Heart left ventricle (tissue), 13 donors: ENCODE results near the gene CCIN.

Experiments used
- CTCF ChIP-seq, 12 donors: fragments of 200-600 bp; sonication (generic) in 4 of 12; IDR thresholded peaks; one replicate each; pipeline versions ENCODE4 v1.5.0 to v1.8.0; 2018 to 2022; ENCODE audit warnings: antibody characterized with exemption in 12 of 12, mild to moderate bottlenecking in 5 of 12
- POLR2A ChIP-seq, 2 donors: fragments of 450-650 bp; IDR thresholded peaks; one replicate each; pipeline ENCODE4 v1.6.1; 2017; ENCODE audit warnings: antibody characterized with exemption in 2 of 2, mild to moderate bottlenecking in 2 of 2, moderate library complexity in 2 of 2
- donor health status: ischemic (EF 13 %, LVEDD 7.1; RV severe dilation, severe dysfunction).
- donor health status: DM: no; HTN: yes; CAD: no.
- donor health status: DM: no; HTN: no; CAD: no.
- donor health status: ischemic (EF 25% LVEDD 6.9; RV normal size, moderate dysfunction).
- donor health status: ischemic (EF 25% LVEDD 5.7; RV mildly dilated, moderate dysfunction).
- donor health status: ischemic (EF 35%, LVEDD 5.7; RV mildly dilated, moderate dysfunction).
- donor health status: nonischemic (EF 11% LVEDD 7.7; RV severe dilation, severe dysfunction).
- donor health status: DM: yes; HTN: yes; CAD: no.
- donor health status: PGD.
- donor health status: ischemic (EF 29% LVEDD 5.4; RV normal size, mild dysfunction).
- donor health status: nonischemic (EF 23%, LVEDD 6.1; RV moderate dilation, normal function).

DNA sequence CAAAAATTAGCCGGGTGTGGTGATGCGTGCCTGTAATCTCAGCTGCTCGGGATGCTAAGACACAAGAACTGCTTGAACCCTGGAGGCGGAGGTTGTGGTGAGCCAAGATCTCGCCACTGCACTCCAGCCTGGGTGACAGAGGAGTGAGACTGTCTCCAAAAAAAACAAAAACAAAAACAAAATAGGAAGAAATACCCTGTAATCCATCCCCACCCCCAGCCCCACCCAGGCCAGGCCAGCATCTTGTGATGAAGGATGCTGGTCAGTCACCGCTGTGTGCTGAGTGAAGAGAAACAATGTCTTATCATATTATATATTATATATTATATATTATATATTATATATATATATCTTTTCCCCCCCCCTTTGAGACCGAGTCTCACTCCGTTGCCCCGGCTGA is 15.4 kb upstream of the CCIN start:
- no peak for TF ChIP-seq POLR2A (IDR thresholded peaks at IDR 0.05)
- no peak for TF ChIP-seq CTCF (IDR thresholded peaks at IDR 0.05)
